Mesendoderm (in vitro differentiated cells): ENCODE data around the gene SAMMSON.

Source experiments
- DNase-seq: peaks from one replicate; pipeline ENCODE4 v3.0.0; 2013
- H2AK5ac ChIP-seq: 2 replicates; pipeline ENCODE4 v1.6.1; 2013; ENCODE audit warnings: low read length, inconsistent platforms
- H2BK120ac ChIP-seq: 2 replicates; pipeline ENCODE4 v1.6.1; 2013; ENCODE audit warnings: low read depth, mild to moderate bottlenecking, low read length, moderate library complexity, mixed read lengths
- H2BK15ac ChIP-seq: replicated peaks from 2 replicates; pipeline ENCODE4 v1.6.1; 2013; ENCODE audit warnings: low read depth, mild to moderate bottlenecking, moderate library complexity
- H2BK5ac ChIP-seq: 2 replicates; pipeline ENCODE4 v1.6.1; 2013; ENCODE audit warnings: low read length, inconsistent platforms
- H3K18ac ChIP-seq: 2 replicates; pipeline ENCODE4 v1.6.1; 2013; ENCODE audit warnings: mild to moderate bottlenecking, low read length, mixed read lengths
- H3K23ac ChIP-seq: one replicate; pipeline ENCODE4 v1.6.1; 2013; ENCODE audit warnings: low read length
- H3K27ac ChIP-seq: 2 replicates; pipeline ENCODE4 v1.5.1; 2013; ENCODE audit warnings: low read depth, mild to moderate bottlenecking, inconsistent platforms, low read length, moderate library complexity
- H3K27me3 ChIP-seq: 2 replicates; pipeline ENCODE4 v1.6.1; 2013; ENCODE audit warnings: low read length, control low read depth, mild to moderate bottlenecking, inconsistent platforms; ENCODE audit not compliant: insufficient read depth, poor library complexity
- H3K36me3 ChIP-seq: 2 replicates; pipeline ENCODE4 v1.6.1; 2013; ENCODE audit warnings: low read length, inconsistent platforms; ENCODE audit not compliant: control insufficient read depth, insufficient read depth
- H3K4ac ChIP-seq: one replicate; pipeline ENCODE4 v1.6.1; 2013; ENCODE audit warnings: low read depth, mild to moderate bottlenecking, low read length, moderate library complexity
- H3K4me1 ChIP-seq: 2 replicates; pipeline ENCODE4 v1.6.1; 2013; ENCODE audit warnings: low read depth, low read length, inconsistent platforms; ENCODE audit not compliant: control insufficient read depth
- H3K4me2 ChIP-seq: 2 replicates; pipeline ENCODE4 v1.6.1; 2013; ENCODE audit warnings: low read length
- H3K4me3 ChIP-seq: 2 replicates; pipeline ENCODE4 v1.5.1; 2013; ENCODE audit warnings: mild to moderate bottlenecking, low read length
- H3K56ac ChIP-seq: one replicate; pipeline ENCODE4 v1.6.1; 2013; ENCODE audit warnings: low read length
- H3K79me1 ChIP-seq: 2 replicates; pipeline ENCODE4 v1.6.1; 2013; ENCODE audit warnings: low read length, inconsistent platforms
- H3K79me2 ChIP-seq: 2 replicates; pipeline ENCODE4 v1.6.1; 2013; ENCODE audit warnings: mild to moderate bottlenecking, low read length; ENCODE audit not compliant: control insufficient read depth, insufficient read depth
- H3K9ac ChIP-seq: 2 replicates; pipeline ENCODE4 v1.6.1; 2013; ENCODE audit warnings: low read length, inconsistent platforms
- H4K5ac ChIP-seq: one replicate; pipeline ENCODE4 v1.6.1; 2013; ENCODE audit warnings: low read length
- H4K8ac ChIP-seq: one replicate; pipeline ENCODE4 v1.6.1; 2013; ENCODE audit warnings: low read depth, mild to moderate bottlenecking, control low read depth, low read length, moderate library complexity
- WGBS: extraction: QIAGEN DNeasy Blood & Tissue Kit; methylation state at CpG from one replicate; pipeline ENCODE4 v1.1.7; 2013; ENCODE audit warnings: low lambda C conversion rate, missing lambda C conversion rate; ENCODE audit not compliant: insufficient coverage; ENCODE audit errors: extremely low coverage; 5-methylcytosine and 5-hydroxymethylcytosine counted together

SAMMSON gene

DNA sequence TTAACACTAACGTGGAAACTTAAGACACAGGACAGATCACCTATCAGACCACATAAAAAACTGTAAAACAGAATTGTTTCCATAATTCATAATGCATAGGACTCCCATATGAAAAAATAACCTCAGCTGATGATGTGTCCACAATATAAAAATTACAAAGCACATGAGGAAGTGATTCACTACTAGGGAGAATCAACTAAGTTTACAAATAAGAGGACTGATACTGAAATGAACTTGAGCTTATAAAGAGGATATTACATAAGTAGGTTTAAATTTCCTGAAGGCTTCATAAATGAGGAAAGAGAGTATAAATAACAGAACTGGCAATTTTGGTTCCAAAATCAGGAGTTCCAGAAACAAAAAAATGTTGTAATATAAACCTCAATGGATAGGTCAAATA, 111.9 kb downstream of the SAMMSON start:
- no peaks in the 10 kb centered on the region for H3K27me3 ChIP-seq
- no CpG with 5 or more reads among the region's 1 CpG for WGBS
- no peak for DNase-seq

DNA sequence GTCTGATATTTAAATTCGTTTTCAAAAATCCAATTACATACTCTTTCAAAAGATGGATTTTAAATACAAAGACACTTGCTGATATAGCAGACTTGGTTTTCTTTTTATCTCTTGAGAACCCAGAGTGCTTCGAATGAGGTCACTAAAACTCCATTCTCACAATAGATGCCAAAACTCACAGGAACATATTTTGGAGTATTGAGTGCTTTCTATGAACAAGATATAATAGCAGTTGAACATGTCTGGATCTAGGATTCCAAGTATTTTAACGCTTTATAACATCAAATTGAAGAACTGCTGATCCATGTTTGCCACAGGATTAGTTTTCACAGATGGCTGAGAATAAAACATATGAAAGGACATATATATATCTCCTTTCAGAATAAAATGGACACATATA, 113.2 kb downstream of the SAMMSON start:
- Histone ChIP-seq H3K4ac (no peak overlapping the region), H3K4me2 (no peak overlapping the region), H2BK5ac (no peak overlapping the region), H4K5ac (no peak overlapping the region), H3K9ac (no peak overlapping the region), H2BK15ac (no peak overlapping the region), H3K27me3 (no peaks in the 10 kb centered on the region), H3K23ac (no peak overlapping the region), H3K4me3 (no peak overlapping the region), H4K8ac (no peak overlapping the region), H3K4me1 (no peaks in the 10 kb centered on the region), H3K27ac (no peak overlapping the region), H3K56ac (no peak overlapping the region), H3K79me2 (no peaks in the 10 kb centered on the region), H2AK5ac (no peak overlapping the region), H2BK120ac (no peak overlapping the region), H3K79me1 (no peaks in the 10 kb centered on the region), H3K18ac (no peak overlapping the region), H3K36me3 (no peaks in the 10 kb centered on the region)
- no peak for DNase-seq
- no CpG with 5 or more reads among the region's 3 CpGs for WGBS

More for the DNA sequence above, 111.9 kb downstream of the SAMMSON start:
- no peak overlapping the region for H3K9ac ChIP-seq
- H2BK15ac ChIP-seq, result no peak overlapping the region
- no peaks in the 10 kb centered on the region for H3K79me2 ChIP-seq
- H3K23ac ChIP-seq, result no peak overlapping the region
- no peak overlapping the region for H3K4me3 ChIP-seq
- H2BK120ac ChIP-seq, result no peak overlapping the region
- no peak overlapping the region for H4K8ac ChIP-seq
- H3K36me3 ChIP-seq, result no peaks in the 10 kb centered on the region
- no peak overlapping the region for H3K18ac ChIP-seq
- H3K4me1 ChIP-seq, result no peaks in the 10 kb centered on the region
- H4K5ac ChIP-seq, result no peak overlapping the region
- no peak overlapping the region for H3K56ac ChIP-seq
- H3K27ac ChIP-seq, result no peak overlapping the region
- H3K4me2 ChIP-seq, result no peak overlapping the region
- no peaks in the 10 kb centered on the region for H3K79me1 ChIP-seq
- no peak overlapping the region for H3K4ac ChIP-seq
- H2BK5ac ChIP-seq, result no peak overlapping the region
- no peak overlapping the region for H2AK5ac ChIP-seq

DNA sequence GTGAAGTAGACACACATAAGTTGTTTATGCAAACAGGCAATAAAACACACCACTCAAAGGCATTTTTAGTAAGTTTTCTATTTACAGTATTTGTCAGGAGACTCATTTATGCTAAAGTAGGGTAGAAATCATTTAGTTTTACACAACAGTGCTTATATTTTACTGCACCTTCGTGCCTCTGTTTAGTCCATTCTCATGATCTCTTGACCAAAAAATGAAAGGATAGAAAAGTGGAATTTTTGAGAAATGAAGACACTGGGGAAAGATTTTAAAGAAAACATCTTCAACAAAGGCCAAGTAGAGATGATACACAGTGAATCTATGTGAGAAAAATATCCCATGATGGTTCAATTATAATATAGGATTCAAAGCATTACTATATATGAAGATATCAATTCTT, 114.9 kb downstream of the SAMMSON start:
- H3K79me1 ChIP-seq, result no peaks in the 10 kb centered on the region
- H2BK5ac ChIP-seq, result no peak overlapping the region
- WGBS, result no CpG with 5 or more reads among the region's 1 CpG

DNA sequence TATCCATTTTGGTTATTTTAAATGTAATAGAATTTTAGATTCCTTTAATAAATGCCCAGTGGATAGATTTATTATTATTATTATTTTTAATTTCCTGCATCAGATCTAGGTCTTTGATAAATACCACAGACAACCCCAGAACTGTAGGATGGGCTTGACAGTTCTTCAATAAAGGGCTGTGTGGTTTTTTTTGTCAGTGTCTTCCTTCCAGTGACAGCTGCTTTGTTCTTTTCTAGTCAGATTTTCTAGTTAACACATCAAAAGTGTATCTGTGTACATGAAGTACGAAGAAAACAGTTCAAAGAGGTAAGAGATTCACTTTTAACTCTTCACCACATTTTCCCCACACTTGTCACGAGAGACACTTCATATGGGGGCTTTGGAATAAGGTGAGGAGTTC, 120.3 kb downstream of the SAMMSON start:
- no peak overlapping the region for H2BK5ac ChIP-seq
- no peak overlapping the region for H4K8ac ChIP-seq
- no peaks in the 10 kb centered on the region for H3K79me1 ChIP-seq
- H3K79me2 ChIP-seq, result no peaks in the 10 kb centered on the region
- H3K56ac ChIP-seq, result no peak overlapping the region
- no peak overlapping the region for H2BK120ac ChIP-seq
- H3K4ac ChIP-seq, result no peak overlapping the region
- H3K36me3 ChIP-seq, result no peaks in the 10 kb centered on the region
- no CpG with 5 or more reads among the region's 2 CpGs for WGBS
- H3K27ac ChIP-seq, result no peak overlapping the region
- no peak overlapping the region for H2AK5ac ChIP-seq
- no peak for DNase-seq
- H3K4me1 ChIP-seq, result no peaks in the 10 kb centered on the region
- H3K18ac ChIP-seq, result no peak overlapping the region
- no peak overlapping the region for H3K23ac ChIP-seq
- H2BK15ac ChIP-seq, result no peak overlapping the region
- H4K5ac ChIP-seq, result no peak overlapping the region
- H3K9ac ChIP-seq, result no peak overlapping the region
- H3K27me3 ChIP-seq, result no peaks in the 10 kb centered on the region
- H3K4me3 ChIP-seq, result no peak overlapping the region
- no peak overlapping the region for H3K4me2 ChIP-seq

More for the DNA sequence above, 114.9 kb downstream of the SAMMSON start:
- H4K8ac ChIP-seq, result no peak overlapping the region
- no peak overlapping the region for H3K9ac ChIP-seq
- no peak overlapping the region for H3K4me2 ChIP-seq
- H3K36me3 ChIP-seq, result no peaks in the 10 kb centered on the region
- H3K79me2 ChIP-seq, result no peaks in the 10 kb centered on the region
- no peak overlapping the region for H3K18ac ChIP-seq
- H3K4me1 ChIP-seq, result no peaks in the 10 kb centered on the region
- no peak overlapping the region for H2AK5ac ChIP-seq
- H3K27me3 ChIP-seq, result no peaks in the 10 kb centered on the region
- no peak overlapping the region for H4K5ac ChIP-seq
- no peak overlapping the region for H3K56ac ChIP-seq
- no peak overlapping the region for H2BK120ac ChIP-seq
- no peak overlapping the region for H3K4me3 ChIP-seq
- no peak for DNase-seq
- no peak overlapping the region for H3K4ac ChIP-seq
- H3K27ac ChIP-seq, result no peak overlapping the region
- no peak overlapping the region for H2BK15ac ChIP-seq
- H3K23ac ChIP-seq, result no peak overlapping the region
